Activated CD8-positive, alpha-beta memory T cell treated with anti-CD3 and anti-CD28 coated beads for 24 hours (primary cell): Measurements from ENCODE around the gene CCT2.

Source experiments
- DNase-seq: peaks from one replicate; pipeline ENCODE4 v3.0.0-alpha.2; 2020

CCT2 gene

GRCh38 chr12:69644511-69644910 lies 59.3 kb downstream of the CCT2 start:
- no peak for DNase-seq

GRCh38 chr12:69645031-69645430 lies 59.8 kb downstream of the CCT2 start:
- DNase-seq, result no peak

- no peak for DNase-seq
These were observed 61.9 kb downstream of the CCT2 start for GRCh38 chr12:69647178-69647577.

- DNase-seq, result no peak
These were observed 63.2 kb downstream of the CCT2 start for GRCh38 chr12:69648476-69648875.

- no peak for DNase-seq
These were observed 64.3 kb downstream of the CCT2 start for GRCh38 chr12:69649529-69649928.
